Measurements from ENCODE around the gene TMEM130. TPM values are rescaled to one million over a fixed set of nuclear protein-coding genes. Genes with fewer than 3 reads are reported as not detected.

The TMEM130 gene
- total RNA-seq, 1 experiment from 2014 or later = not detected

DNA sequence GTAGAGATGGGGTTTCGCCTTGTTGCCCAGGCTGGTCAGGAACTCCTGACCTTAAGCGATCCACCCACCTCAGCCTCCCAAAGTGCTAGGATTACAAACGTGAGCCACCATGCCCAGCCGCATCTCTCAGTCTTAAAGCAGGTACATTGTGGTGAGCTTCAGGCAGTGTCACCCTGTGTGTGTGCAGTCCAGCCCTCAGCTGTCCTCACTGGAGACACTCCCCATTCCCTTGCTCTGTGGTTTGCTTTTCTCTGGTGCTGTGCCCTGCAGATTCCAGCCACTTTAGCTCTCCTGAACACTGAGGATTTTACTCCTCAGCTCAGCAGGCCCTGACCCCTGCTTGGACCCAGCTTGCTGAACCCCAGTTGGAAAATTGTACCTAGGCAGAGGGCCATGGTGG, 14.6 kb upstream of the TMEM130 start:
- intact Hi-C loops (cut with micrococcal nuclease; ENCODE audit: unreplicated experiment) = no loop called here

DNA sequence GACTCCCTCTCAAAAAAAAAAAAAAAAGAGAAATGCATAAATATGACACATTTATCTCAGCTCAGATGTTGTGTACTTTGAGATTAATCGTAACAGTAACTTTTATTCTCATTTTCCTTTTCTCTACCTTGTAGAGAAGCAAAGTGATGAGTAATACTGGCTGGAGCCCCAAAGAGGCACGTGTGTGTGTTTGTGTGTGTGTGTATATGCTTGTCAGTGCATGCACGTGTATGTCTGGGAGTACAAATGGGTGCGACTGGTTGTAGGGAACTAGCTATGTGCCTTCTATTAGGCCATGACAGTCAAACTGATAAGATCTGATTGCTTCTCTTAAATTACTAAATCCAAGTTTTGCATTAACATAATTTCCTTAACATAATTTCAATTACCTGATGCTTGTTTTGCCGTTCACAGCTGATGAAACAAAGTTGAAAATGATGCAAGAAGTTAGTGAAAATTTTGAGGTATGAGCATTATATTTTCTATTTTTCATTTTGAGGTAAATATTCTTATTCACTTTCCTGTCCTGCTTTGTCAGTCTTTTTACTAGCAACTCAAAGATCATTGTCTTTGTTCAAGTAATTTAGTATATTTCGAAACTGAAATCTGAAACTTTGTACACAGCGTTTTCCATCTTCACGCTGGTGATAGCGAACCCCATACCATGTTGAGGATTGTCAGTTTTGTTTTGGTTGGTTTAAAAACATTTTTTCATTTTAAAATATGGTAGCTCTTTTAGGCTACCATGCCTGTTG, 11.9 kb upstream of the TMEM130 start:
- Mint-ChIP-seq H3K27ac (ENCODE audit: unreplicated experiment) (no peak overlapping the region), H3K27me3 (ENCODE audit: insufficient read depth, unreplicated experiment) (no peaks in the 10 kb centered on the region), H3K9me3 (ENCODE audit: unreplicated experiment) (no peaks in the 10 kb centered on the region), H3K4me1 (ENCODE audit: low read depth, unreplicated experiment) (no peaks in the 10 kb centered on the region), H3K4me3 (ENCODE audit: unreplicated experiment) (no peak overlapping the region), H3K36me3 (ENCODE audit: insufficient read depth, unreplicated experiment) (peaks cover 44% of the 10 kb centered on the region)
- Histone ChIP-seq H3K4me1 (no peaks in the 10 kb centered on the region), H3K36me3 (ENCODE audit: control insufficient read depth, insufficient read depth, low read length) (peaks cover 2% of the 10 kb centered on the region), H3K9me3 (no peaks in the 10 kb centered on the region), H3K4me3 (ENCODE audit: low read depth, low read length) (no peak overlapping the region), H3K27me3 (replicated peaks; ENCODE audit: control insufficient read depth, insufficient read depth, low read length) (no peaks in the 10 kb centered on the region)
- no TSS peak for BruUV-seq (replicated peaks)
- intact Hi-C loops (cut with micrococcal nuclease; ENCODE audit: unreplicated experiment) = no loop called here
- TF ChIP-seq, protein P1, sequence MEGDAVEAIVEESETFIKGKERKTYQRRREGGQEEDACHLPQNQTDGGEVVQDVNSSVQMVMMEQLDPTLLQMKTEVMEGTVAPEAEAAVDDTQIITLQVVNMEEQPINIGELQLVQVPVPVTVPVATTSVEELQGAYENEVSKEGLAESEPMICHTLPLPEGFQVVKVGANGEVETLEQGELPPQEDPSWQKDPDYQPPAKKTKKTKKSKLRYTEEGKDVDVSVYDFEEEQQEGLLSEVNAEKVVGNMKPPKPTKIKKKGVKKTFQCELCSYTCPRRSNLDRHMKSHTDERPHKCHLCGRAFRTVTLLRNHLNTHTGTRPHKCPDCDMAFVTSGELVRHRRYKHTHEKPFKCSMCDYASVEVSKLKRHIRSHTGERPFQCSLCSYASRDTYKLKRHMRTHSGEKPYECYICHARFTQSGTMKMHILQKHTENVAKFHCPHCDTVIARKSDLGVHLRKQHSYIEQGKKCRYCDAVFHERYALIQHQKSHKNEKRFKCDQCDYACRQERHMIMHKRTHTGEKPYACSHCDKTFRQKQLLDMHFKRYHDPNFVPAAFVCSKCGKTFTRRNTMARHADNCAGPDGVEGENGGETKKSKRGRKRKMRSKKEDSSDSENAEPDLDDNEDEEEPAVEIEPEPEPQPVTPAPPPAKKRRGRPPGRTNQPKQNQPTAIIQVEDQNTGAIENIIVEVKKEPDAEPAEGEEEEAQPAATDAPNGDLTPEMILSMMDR (IDR thresholded peaks at IDR 0.05; ENCODE audit: insufficient read depth in 1 of 2, low read depth in 1 of 2, low read length in 1 of 2, severe bottlenecking in 1 of 2, unreplicated experiment in 1 of 2) = no peak
- ChIA-PET CTCF (no interaction called here), POLR2A (interaction anchor here (0.7 kb wide), 1 partner anchor 19 kb away, joined by 3 read pairs; no protein-coding TSS in a partner anchor)
- no peak for DNase-seq

More for the DNA sequence above, 14.6 kb upstream of the TMEM130 start:
- TF ChIP-seq, protein P1 (IDR thresholded peaks at IDR 0.05; ENCODE audit: insufficient read depth in 1 of 2, low read depth in 1 of 2, low read length in 1 of 2, severe bottlenecking in 1 of 2, unreplicated experiment in 1 of 2) = no peak
- Histone ChIP-seq H3K36me3 (ENCODE audit: control insufficient read depth, insufficient read depth, low read length) (peaks cover 2% of the 10 kb centered on the region), H3K27me3 (replicated peaks; ENCODE audit: control insufficient read depth, insufficient read depth, low read length) (no peaks in the 10 kb centered on the region), H3K9me3 (no peaks in the 10 kb centered on the region), H3K4me1 (no peaks in the 10 kb centered on the region), H3K4me3 (ENCODE audit: low read depth, low read length) (no peak overlapping the region)
- ChIA-PET CTCF (no interaction called here), POLR2A (no interaction called here)
- Mint-ChIP-seq H3K4me3 (ENCODE audit: unreplicated experiment) (no peak overlapping the region), H3K4me1 (ENCODE audit: low read depth, unreplicated experiment) (no peaks in the 10 kb centered on the region), H3K27me3 (ENCODE audit: insufficient read depth, unreplicated experiment) (no peaks in the 10 kb centered on the region), H3K36me3 (ENCODE audit: insufficient read depth, unreplicated experiment) (peaks cover 61% of the 10 kb centered on the region), H3K27ac (ENCODE audit: unreplicated experiment) (no peak overlapping the region), H3K9me3 (ENCODE audit: unreplicated experiment) (no peaks in the 10 kb centered on the region)
- no peak for DNase-seq
- no TSS peak for BruUV-seq (replicated peaks)

DNA sequence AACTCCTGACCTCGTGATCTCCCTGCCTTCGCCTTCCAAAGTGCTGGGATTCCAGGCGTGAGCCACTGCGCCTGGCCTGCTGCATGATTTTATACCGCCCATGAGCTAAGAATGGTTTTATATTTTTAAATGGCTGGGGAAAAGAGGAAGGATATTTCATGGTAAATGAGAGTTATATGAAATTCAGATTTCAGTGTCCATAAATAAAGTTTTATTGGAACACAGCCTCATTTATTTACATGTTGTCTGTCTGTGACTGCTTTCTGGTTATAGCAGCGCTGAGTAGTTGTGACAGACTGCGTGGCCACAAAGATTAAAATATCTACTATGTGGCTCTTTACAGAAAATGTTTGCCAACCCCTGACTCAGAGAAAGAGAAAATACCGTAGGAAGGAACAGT, 10.7 kb upstream of the TMEM130 start:
- Mint-ChIP-seq H3K36me3 (ENCODE audit: insufficient read depth, unreplicated experiment) (peaks cover 44% of the 10 kb centered on the region), H3K4me3 (ENCODE audit: unreplicated experiment) (no peak overlapping the region), H3K27me3 (ENCODE audit: insufficient read depth, unreplicated experiment) (no peaks in the 10 kb centered on the region), H3K9me3 (ENCODE audit: unreplicated experiment) (no peaks in the 10 kb centered on the region), H3K4me1 (ENCODE audit: low read depth, unreplicated experiment) (no peaks in the 10 kb centered on the region), H3K27ac (ENCODE audit: unreplicated experiment) (no peak overlapping the region)
- TF ChIP-seq, protein P1 (IDR thresholded peaks at IDR 0.05; ENCODE audit: insufficient read depth in 1 of 2, low read depth in 1 of 2, low read length in 1 of 2, severe bottlenecking in 1 of 2, unreplicated experiment in 1 of 2) = no peak
- intact Hi-C loops (cut with micrococcal nuclease; ENCODE audit: unreplicated experiment) = no loop called here
- peaks cover 2% of the 10 kb centered on the region for H3K36me3 ChIP-seq (ENCODE audit: control insufficient read depth, insufficient read depth, low read length)
- ChIA-PET POLR2A (no interaction called here), CTCF (no interaction called here)
- TSS peak; percentile 27 for BruUV-seq (replicated peaks)
- no peak overlapping the region for H3K4me3 ChIP-seq (ENCODE audit: low read depth, low read length)
- no peaks in the 10 kb centered on the region for H3K9me3 ChIP-seq
- H3K4me1 ChIP-seq = no peaks in the 10 kb centered on the region
- H3K27me3 ChIP-seq (replicated peaks; ENCODE audit: control insufficient read depth, insufficient read depth, low read length) = no peaks in the 10 kb centered on the region
- DNase-seq = no peak
